HT-29 (cell line): ENCODE data around the gene SND1. TPM values are rescaled to one million over a fixed set of nuclear protein-coding genes. Genes with fewer than 3 reads are reported as not detected.

Experiments
- DNase-seq: peaks from one replicate; pipeline ENCODE4 v3.0.0-alpha.2; 2015; ENCODE audit warnings: low spot score
- total RNA-seq: library from RNA; depleted of rRNA; stranded (reverse); fragments of >200 nt; shearing (Covaris generic); gene quantifications from 2 replicates; pipeline ENCODE4 v1.2.3, GENCODE V29; 2014

Gene SND1
- total RNA-seq, 1 experiment from 2014 or later: 178 TPM

DNA sequence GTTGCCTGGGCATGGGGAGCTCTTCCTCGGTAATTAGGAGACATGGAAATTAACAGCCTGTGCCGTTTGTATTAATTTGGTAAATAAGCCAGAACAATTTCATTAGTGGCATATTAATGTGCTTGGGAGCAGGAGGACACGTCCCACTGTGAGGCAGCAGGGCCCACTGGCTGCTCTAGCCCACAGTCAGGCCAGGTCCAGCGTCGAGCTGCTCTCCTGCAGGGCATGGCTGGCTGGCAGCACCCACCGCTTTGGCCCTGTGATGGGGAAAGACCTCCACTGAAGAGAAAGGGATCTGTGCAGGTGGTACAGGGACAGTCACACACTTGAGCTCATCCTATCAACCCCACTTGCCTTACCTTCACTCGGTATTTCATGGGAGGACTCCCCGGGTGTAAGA lies 416.8 kb downstream of the SND1 start:
- DNase-seq: no peak

DNA sequence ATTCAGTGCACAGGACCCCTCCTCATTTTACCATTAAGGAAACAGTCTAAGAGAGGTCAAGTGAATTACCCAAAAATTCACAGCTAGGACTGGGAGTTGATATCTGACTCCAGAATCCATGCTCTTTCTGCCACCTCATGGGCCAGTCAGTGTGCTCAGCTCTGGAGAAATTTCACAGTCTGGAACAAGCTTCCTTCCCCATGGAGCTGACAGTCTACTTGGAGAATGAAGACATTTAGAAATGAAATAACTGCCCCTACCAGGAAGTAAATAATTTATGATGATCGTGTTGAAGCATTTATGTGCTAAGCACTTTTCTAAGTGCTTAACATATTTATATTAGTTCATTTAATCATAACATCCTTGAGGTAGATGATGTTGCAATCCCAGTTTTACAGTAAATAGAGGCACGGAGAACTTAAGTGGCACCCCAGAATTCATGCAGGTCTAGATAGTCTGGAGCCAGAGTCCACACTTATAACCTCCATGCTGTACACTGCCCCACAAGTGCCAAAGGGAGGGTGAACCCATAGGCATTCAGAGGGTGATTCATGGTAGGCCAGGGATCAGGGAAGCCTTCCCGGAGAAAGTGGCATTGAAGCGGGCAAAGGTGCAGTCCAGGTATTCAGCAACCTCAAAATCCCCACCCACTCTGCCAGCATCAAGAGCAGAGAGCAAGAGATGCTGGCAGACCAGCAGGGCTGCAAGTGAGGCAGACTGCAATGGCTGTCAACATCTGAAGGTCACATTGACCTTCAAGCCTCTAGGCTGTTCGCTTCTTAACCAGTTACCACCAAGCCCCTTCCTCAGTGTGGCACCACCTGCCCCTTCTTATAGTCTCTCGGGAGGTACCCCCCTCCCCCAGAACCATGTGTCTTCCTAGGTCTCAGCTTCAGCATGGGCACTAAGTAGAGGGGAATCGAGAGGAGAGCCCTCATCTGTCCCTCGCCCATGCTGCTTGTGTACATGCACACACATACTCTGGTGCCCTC lies 417.7 kb downstream of the SND1 start:
- no peak for DNase-seq

GRCh38 chr7:128071376-128071775 lies 419.4 kb downstream of the SND1 start:
- DNase-seq: no peak

- DNase-seq: no peak
These were observed 419.8 kb downstream of the SND1 start for GRCh38 chr7:128071801-128072200.

- DNase-seq: no peak
These were observed 421.8 kb downstream of the SND1 start for GRCh38 chr7:128073671-128074310.

DNA sequence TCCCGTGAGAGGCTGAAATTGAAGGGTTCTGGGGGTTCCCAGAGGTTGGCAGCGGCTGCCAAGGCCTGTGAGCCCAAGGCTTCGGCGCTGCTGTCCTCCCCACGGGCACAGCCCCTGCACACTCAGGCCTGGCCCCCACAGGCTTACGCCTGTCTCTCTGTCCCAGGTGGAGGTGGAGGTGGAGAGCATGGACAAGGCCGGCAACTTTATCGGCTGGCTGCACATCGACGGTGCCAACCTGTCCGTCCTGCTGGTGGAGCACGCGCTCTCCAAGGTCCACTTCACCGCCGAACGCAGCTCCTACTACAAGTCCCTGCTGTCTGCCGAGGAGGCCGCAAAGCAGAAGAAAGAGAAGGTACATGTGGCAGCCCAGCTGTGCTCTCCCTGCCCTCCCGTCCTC lies 422.3 kb downstream of the SND1 start:
- DNase-seq: no peak

- no peak for DNase-seq
These were observed 422.7 kb downstream of the SND1 start for GRCh38 chr7:128074736-128075135.

- no peak for DNase-seq
These were observed 423.5 kb downstream of the SND1 start for GRCh38 chr7:128075242-128076095.

DNA sequence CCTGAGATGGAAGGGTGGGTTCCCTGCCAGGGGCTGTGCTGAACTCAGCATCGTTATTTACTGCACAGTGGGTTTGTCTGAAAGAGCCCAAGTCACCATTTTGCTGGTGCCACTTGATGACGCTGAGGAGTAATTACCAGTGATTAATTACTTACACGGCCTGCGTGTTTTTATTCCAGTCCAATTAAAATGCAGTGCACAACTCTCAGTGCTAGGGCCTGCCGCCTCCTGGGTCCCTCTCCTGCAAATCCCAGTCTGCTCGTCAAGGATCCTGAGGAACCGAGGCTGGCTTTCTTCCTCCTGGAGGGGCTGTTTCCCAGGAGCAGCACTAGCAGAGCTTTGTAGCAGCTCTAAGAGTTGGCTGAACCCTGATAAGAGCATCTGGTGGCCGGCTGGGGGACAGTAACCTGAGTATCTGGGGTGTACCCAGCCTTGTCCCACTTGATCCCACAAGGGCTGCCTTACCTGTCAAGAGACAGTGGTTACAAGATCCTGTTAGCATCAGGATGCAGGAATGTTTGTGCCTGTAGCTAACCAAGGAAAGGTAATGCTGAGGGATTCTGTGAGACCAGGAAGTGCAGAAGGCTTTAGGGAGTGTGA lies 424.3 kb downstream of the SND1 start:
- no peak for DNase-seq

DNA sequence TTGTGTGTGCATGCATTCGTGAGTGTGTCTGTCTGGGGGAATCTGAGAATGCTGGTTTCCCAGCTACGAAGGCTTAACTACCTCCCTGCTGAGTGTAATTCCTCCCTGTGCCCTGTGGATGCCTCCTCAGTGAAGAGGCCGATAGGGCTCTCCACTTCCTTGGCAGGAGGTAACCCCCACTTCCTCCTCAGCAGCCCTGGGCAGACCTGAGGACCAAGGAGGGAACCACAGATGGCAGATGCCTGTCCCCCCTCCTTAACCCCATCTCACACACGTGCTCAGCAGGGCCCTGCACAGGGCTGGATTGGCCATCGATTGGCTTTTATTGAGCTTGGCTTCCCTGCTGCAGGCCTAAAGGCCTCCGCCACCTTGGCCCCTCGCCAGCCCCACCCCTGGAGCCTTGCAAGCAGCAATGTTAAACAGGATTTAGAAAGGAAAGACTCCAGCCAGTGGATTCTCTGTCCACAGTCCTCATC lies 424.8 kb downstream of the SND1 start:
- DNase-seq: peak; percentile 88

DNA sequence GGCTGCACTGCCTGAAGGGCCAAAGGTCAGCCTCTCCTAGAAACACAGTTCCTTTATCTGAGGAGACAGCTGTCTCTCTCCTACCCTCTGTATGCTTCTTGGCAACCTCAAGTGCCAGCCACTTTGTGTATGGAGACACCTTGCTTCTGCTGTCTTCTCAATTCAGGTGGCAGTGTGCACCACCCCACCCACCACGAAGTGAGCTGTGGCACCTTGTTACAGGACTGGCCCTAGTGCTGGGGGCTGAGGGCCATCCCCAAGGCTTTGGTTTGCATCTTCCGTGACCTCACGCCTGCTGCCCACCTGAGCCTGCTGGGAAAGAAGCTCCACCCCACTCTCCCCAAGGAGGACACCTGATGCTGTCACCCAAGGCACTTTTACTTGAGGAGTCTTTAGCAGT lies 426.3 kb downstream of the SND1 start:
- DNase-seq: no peak

DNA sequence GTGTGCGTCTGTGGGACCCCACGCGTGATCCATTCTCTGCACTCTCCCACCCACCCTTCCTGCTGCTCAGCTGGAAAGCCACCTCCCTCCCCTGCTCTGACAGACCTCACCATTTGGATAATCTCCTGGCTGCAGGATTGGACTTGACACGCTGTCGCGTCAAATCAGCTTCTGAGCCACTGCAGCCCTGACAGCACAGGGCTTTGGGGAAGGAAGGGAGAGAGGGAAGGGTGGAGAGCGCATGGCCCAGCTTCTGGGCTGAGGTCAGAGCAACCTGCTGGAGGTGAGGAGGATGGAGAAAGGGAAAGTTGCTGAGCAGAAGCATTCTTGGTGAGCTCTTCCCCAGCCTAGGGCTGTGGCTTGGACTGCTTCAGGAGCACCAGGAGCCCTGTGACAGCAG lies 428.2 kb downstream of the SND1 start:
- DNase-seq: no peak

GRCh38 chr7:128081351-128081750 lies 429.4 kb downstream of the SND1 start:
- no peak for DNase-seq

GRCh38 chr7:128081808-128082207 lies 429.8 kb downstream of the SND1 start:
- no peak for DNase-seq

DNA sequence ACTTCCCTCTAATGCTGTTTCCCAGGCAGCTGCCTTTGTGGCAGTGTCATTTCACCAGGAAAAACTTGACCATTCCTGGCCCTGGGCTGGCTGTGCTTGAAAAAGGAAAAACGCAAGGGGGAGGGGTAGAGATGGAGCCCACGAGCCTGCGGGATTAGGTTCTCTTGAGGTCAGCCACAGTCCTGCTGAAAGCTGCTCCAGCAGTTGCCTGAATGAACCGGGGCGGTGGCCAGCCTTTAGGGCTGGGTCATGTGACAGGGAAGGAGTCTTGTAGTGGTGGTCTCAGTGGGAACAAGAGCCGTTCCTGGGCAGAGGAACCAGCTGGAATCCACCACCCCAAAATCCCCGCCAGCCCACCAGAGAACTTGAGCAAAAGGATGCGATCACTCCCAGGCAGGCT lies 430.4 kb downstream of the SND1 start:
- no peak for DNase-seq

- no peak for DNase-seq
These were observed 433.1 kb downstream of the SND1 start for GRCh38 chr7:128084896-128085608.

GRCh38 chr7:128090492-128090891 lies 438.5 kb downstream of the SND1 start:
- DNase-seq: no peak

DNA sequence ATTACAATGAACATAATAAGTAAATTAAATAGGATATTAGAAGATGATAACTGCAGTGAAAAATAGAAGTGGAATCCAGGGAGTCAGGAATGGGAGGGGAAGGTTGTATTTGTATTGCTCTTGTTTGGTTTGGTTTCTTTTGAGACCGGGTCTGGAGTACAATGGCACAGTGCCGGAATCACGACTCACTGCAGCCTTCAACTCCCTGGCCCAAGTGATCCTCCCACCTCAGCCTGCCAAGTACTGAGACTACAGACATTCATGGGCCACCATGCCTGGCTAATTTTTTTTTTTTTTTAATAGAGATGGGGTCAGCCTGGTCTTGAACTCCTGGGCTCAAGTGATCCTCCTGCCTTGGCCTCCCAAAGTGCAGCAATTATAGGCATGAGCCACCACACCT lies 439.1 kb downstream of the SND1 start:
- no peak for DNase-seq

GRCh38 chr7:128092221-128092620 lies 440.2 kb downstream of the SND1 start:
- DNase-seq: no peak
